H9 (cell line): ENCODE measurements around the gene NIPAL1. TPM values are rescaled to one million over a fixed set of nuclear protein-coding genes. Genes with fewer than 3 reads are reported as not detected.

ENCODE experiments used
- DNase-seq: peaks from one replicate; pipeline ENCODE4 v3.0.0-alpha.2; 2017
- H2AFZ ChIP-seq: one replicate; pipeline ENCODE4 v1.6.1; 2013; ENCODE audit warnings: mild to moderate bottlenecking, low read length, control low read depth, moderate library complexity
- H2AK5ac ChIP-seq: 2 replicates; pipeline ENCODE4 v1.6.1; 2013; ENCODE audit warnings: low read length, control low read depth, mixed read lengths; ENCODE audit not compliant: insufficient read length
- H2BK120ac ChIP-seq: one replicate; pipeline ENCODE4 v1.6.1; 2013; ENCODE audit warnings: low read depth, mild to moderate bottlenecking, low read length, control low read depth, inconsistent platforms; ENCODE audit not compliant: poor library complexity, severe bottlenecking
- H2BK12ac ChIP-seq: 2 replicates; pipeline ENCODE4 v1.6.1; 2013; ENCODE audit warnings: low read length, control low read depth, mixed read lengths, low read depth; ENCODE audit not compliant: insufficient read length
- H2BK15ac ChIP-seq: 2 replicates; pipeline ENCODE4 v1.6.1; 2013; ENCODE audit warnings: low read depth, low read length, control low read depth
- H2BK20ac ChIP-seq: one replicate; pipeline ENCODE4 v1.6.1; 2013; ENCODE audit warnings: low read depth, mild to moderate bottlenecking, low read length, control low read depth, inconsistent platforms; ENCODE audit not compliant: poor library complexity, severe bottlenecking
- H2BK5ac ChIP-seq: 2 replicates; pipeline ENCODE4 v1.6.1; 2013; ENCODE audit warnings: low read length, control low read depth, mixed read lengths; ENCODE audit not compliant: insufficient read length
- H3K14ac ChIP-seq: 2 replicates; pipeline ENCODE4 v1.6.1; 2013; ENCODE audit warnings: low read length, control low read depth; ENCODE audit not compliant: insufficient read depth
- H3K18ac ChIP-seq: 2 replicates; pipeline ENCODE4 v1.6.1; 2013; ENCODE audit warnings: low read depth, mild to moderate bottlenecking, mixed read lengths, low read length, control low read depth; ENCODE audit not compliant: insufficient read length
- H3K23ac ChIP-seq: 2 replicates; pipeline ENCODE4 v1.6.1; 2013; ENCODE audit warnings: low read length, control low read depth, mixed read lengths, low read depth; ENCODE audit not compliant: insufficient read length
- H3K23me2 ChIP-seq: 2 replicates; pipeline ENCODE4 v1.6.1; 2013; ENCODE audit warnings: low read depth, mild to moderate bottlenecking, mixed read lengths, low read length, control low read depth; ENCODE audit not compliant: insufficient read length, poor library complexity, severe bottlenecking
- H3K27ac ChIP-seq: 2 replicates; pipeline ENCODE4 v1.5.1; 2013; ENCODE audit warnings: low read length, control low read depth, mixed read lengths, low read depth; ENCODE audit not compliant: insufficient read length
- H3K27me3 ChIP-seq: 2 replicates; pipeline ENCODE4 v1.6.1; 2013; ENCODE audit warnings: low read length, control low read depth, inconsistent platforms; ENCODE audit not compliant: insufficient read depth
- H3K4ac ChIP-seq: 2 replicates; pipeline ENCODE4 v1.6.1; 2013; ENCODE audit warnings: low read depth, mild to moderate bottlenecking, control low read depth, inconsistent platforms, low read length, moderate library complexity
- H3K4me1 ChIP-seq: 2 replicates; pipeline ENCODE4 v1.6.1; 2013; ENCODE audit warnings: low read length, control low read depth, inconsistent platforms; ENCODE audit not compliant: insufficient read depth
- H3K4me2 ChIP-seq: 2 replicates; pipeline ENCODE4 v1.6.1; 2013; ENCODE audit warnings: low read length, control low read depth, mixed read lengths; ENCODE audit not compliant: insufficient read length, insufficient read depth
- H3K56ac ChIP-seq: 2 replicates; pipeline ENCODE4 v1.6.1; 2013; ENCODE audit warnings: low read depth, mild to moderate bottlenecking, mixed read lengths, low read length, control low read depth; ENCODE audit not compliant: insufficient read length
- H3K79me1 ChIP-seq: 2 replicates; pipeline ENCODE4 v1.6.1; 2013; ENCODE audit warnings: low read depth, mild to moderate bottlenecking, moderate library complexity, low read length, control low read depth, inconsistent platforms; ENCODE audit not compliant: insufficient read depth, poor library complexity, severe bottlenecking
- H3K79me2 ChIP-seq: 2 replicates; pipeline ENCODE4 v1.6.1; 2013; ENCODE audit warnings: low read length, control low read depth, inconsistent platforms; ENCODE audit not compliant: insufficient read depth
- H3K9ac ChIP-seq: 2 replicates; pipeline ENCODE4 v1.6.1; 2013; ENCODE audit warnings: low read length, control low read depth, mixed read lengths; ENCODE audit not compliant: insufficient read length; ENCODE audit errors: extremely low read depth
- H3K9me3 ChIP-seq: one replicate; pipeline ENCODE4 v1.6.1; 2013; ENCODE audit warnings: low read depth, low read length, inconsistent platforms; ENCODE audit not compliant: control insufficient read depth
- H3T11ph ChIP-seq: one replicate; pipeline ENCODE4 v1.6.1; 2013; ENCODE audit warnings: mild to moderate bottlenecking, low read length, control low read depth, inconsistent platforms
- H4K20me1 ChIP-seq: one replicate; pipeline ENCODE4 v1.6.1; 2013; ENCODE audit not compliant: control insufficient read depth, insufficient read length, insufficient read depth
- H4K5ac ChIP-seq: 2 replicates; pipeline ENCODE4 v1.6.1; 2013; ENCODE audit warnings: low read depth, mild to moderate bottlenecking, mixed read lengths, low read length, control low read depth; ENCODE audit not compliant: insufficient read length
- H4K8ac ChIP-seq: replicated peaks from 2 replicates; pipeline ENCODE4 v1.6.1; 2013; ENCODE audit warnings: low read length, control low read depth, mixed read lengths, low read depth; ENCODE audit not compliant: insufficient read length
- H4K91ac ChIP-seq: 2 replicates; pipeline ENCODE4 v1.6.1; 2013; ENCODE audit warnings: low read depth, mild to moderate bottlenecking, moderate library complexity, mixed read lengths, low read length, control low read depth; ENCODE audit not compliant: insufficient read length
- H3K27ac Mint-ChIP-seq, 3 experiments: 2 replicates in 2 of 3; 3 replicates in 1 of 3; pipeline ENCODE4 v1.8.0; 2020 to 2021; ENCODE audit warnings: mixed read lengths in 3 of 3, mild to moderate bottlenecking in 1 of 3, moderate library complexity in 1 of 3
- H3K27me3 Mint-ChIP-seq: 2 replicates; pipeline ENCODE4 v1.8.0; 2021; ENCODE audit warnings: low read depth, mild to moderate bottlenecking, moderate library complexity, mixed read lengths
- H3K36me3 Mint-ChIP-seq, 3 experiments: 2 replicates in 2 of 3; 3 replicates in 1 of 3; pipeline ENCODE4 v1.8.0; 2020 to 2021; ENCODE audit warnings: low read depth in 3 of 3, mixed read lengths in 3 of 3; ENCODE audit not compliant: insufficient read depth in 1 of 3
- H3K4me1 Mint-ChIP-seq, 2 experiments: 2 replicates each; pipeline ENCODE4 v1.8.0; 2020; ENCODE audit warnings: mixed read lengths in 2 of 2
- H3K4me3 Mint-ChIP-seq, 2 experiments: 2 replicates in 1 of 2; 3 replicates in 1 of 2; pipeline ENCODE4 v1.8.0; 2020 to 2021; ENCODE audit warnings: mild to moderate bottlenecking in 2 of 2, mixed read lengths in 2 of 2, moderate library complexity in 1 of 2
- H3K9me3 Mint-ChIP-seq, 2 experiments: 2 replicates in 1 of 2; 3 replicates in 1 of 2; pipeline ENCODE4 v1.8.0; 2020; ENCODE audit warnings: mild to moderate bottlenecking in 2 of 2, mixed read lengths in 2 of 2, moderate library complexity in 1 of 2
- CTCF ChIP-seq: fragments of 200-600 bp; sonication (generic); conservative IDR thresholded peaks from 3 replicates; pipeline ENCODE4 v1.8.0; 2021; ENCODE audit warnings: antibody characterized with exemption, mild to moderate bottlenecking
- WGBS: extraction: QIAGEN DNeasy Blood & Tissue Kit; methylation state at CpG from one replicate; pipeline ENCODE4 v1.1.7; 2013; ENCODE audit warnings: missing lambda C conversion rate, low lambda C conversion rate, mixed read lengths; ENCODE audit not compliant: insufficient read length; ENCODE audit errors: extremely low coverage; 5-methylcytosine and 5-hydroxymethylcytosine counted together
- total RNA-seq: library from RNA; stranded (reverse); gene quantifications from 2 replicates; pipeline ENCODE4 v1.2.1, GENCODE V29; 2021

NIPAL1 gene
- total RNA-seq, 1 experiment from 2014 or later: 16.9 TPM

GRCh38 chr4:48041535-48042137 lies 25.1 kb downstream of the NIPAL1 start:
- Histone ChIP-seq H4K8ac (no peak overlapping the region), H2AK5ac (no peak overlapping the region), H3K9ac (no peak overlapping the region), H3K79me2 (no peaks in the 10 kb centered on the region), H2BK5ac (no peak overlapping the region), H4K91ac (no peak overlapping the region), H3K27ac (no peak overlapping the region), H3K79me1 (no peaks in the 10 kb centered on the region), H3K23me2 (no peaks in the 10 kb centered on the region), H2BK12ac (no peak overlapping the region), H3T11ph (no peak overlapping the region), H3K4ac (no peak overlapping the region), H3K56ac (no peak overlapping the region), H3K18ac (no peak overlapping the region), H3K14ac (no peak overlapping the region), H3K4me2 (no peak overlapping the region), H2AFZ (no peak overlapping the region), H3K4me1 (no peaks in the 10 kb centered on the region; the same call in 1 of the 2 replicates), H4K5ac (no peak overlapping the region), H3K27me3 (no peaks in the 10 kb centered on the region), H2BK15ac (no peak overlapping the region), H2BK120ac (no peak overlapping the region), H3K23ac (no peak overlapping the region), H3K9me3 (no peaks in the 10 kb centered on the region), H4K20me1 (no peaks in the 10 kb centered on the region), H2BK20ac (no peak overlapping the region)
- no peak for TF ChIP-seq CTCF
- peak overlapping the region in 1 of 3 experiments; percentile 52; a peak in 3 of 7 replicates for H3K27ac Mint-ChIP-seq
- H3K9me3 Mint-ChIP-seq: no peaks in the 10 kb centered on the region
- H3K27me3 Mint-ChIP-seq: no peaks in the 10 kb centered on the region
- H3K4me1 Mint-ChIP-seq: peaks cover 17 to 27% of the 10 kb centered on the region in 2 experiments
- H3K36me3 Mint-ChIP-seq: peaks cover 0 to 7% (median 3%) of the 10 kb centered on the region in 3 experiments; a peak in 2 of 7 replicates
- H3K4me3 Mint-ChIP-seq: peak overlapping the region in 1 of 2 experiments; percentile 43; a peak in 1 of 5 replicates
- WGBS: no CpG with 5 or more reads among the region's 4 CpGs
- no peak for DNase-seq
